ENCODE results near the gene NAALADL2.

DNA sequence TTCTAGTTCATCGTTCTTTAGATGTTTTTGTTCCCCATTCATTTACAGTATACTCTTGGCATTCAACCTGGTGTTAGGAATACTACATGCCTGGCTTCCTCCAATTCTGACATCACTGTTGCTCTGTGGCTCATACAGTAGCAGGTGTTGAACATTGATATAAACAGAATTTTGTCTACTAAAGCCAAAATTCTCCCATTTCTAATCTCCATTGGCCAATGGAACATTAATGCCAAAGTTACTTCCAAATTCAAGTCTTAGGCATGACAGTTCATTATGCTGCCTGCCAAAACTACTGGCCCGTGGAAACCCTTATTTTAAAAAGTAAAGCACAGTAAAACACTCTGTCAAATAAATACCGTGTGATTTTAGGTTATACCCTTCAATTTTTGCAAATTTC is 368.0 kb downstream of the NAALADL2 start:
- TF ChIP-seq EZH2 (IDR thresholded peaks at IDR 0.05; ENCODE audit: borderline replicate concordance, insufficient read depth, low read depth, low read length, poor library complexity, severe bottlenecking), result no peak
- TF ChIP-seq, protein P1, sequence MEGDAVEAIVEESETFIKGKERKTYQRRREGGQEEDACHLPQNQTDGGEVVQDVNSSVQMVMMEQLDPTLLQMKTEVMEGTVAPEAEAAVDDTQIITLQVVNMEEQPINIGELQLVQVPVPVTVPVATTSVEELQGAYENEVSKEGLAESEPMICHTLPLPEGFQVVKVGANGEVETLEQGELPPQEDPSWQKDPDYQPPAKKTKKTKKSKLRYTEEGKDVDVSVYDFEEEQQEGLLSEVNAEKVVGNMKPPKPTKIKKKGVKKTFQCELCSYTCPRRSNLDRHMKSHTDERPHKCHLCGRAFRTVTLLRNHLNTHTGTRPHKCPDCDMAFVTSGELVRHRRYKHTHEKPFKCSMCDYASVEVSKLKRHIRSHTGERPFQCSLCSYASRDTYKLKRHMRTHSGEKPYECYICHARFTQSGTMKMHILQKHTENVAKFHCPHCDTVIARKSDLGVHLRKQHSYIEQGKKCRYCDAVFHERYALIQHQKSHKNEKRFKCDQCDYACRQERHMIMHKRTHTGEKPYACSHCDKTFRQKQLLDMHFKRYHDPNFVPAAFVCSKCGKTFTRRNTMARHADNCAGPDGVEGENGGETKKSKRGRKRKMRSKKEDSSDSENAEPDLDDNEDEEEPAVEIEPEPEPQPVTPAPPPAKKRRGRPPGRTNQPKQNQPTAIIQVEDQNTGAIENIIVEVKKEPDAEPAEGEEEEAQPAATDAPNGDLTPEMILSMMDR (IDR thresholded peaks at IDR 0.05), result no peak

Measured in B cell (primary cell).